Mesendoderm (in vitro differentiated cells): ENCODE results near the gene ZP3.
"Not testable (repeated sequence)": the region's sequence is repeated elsewhere in the genome, so short reads cannot be mapped to it uniquely, and the experiment has no call there.

Experiments
- DNase-seq: peaks from one replicate; pipeline ENCODE4 v3.0.0; 2013
- H2AK5ac ChIP-seq: 2 replicates; pipeline ENCODE4 v1.6.1; 2013; ENCODE audit warnings: low read length, inconsistent platforms
- H2BK120ac ChIP-seq: 2 replicates; pipeline ENCODE4 v1.6.1; 2013; ENCODE audit warnings: low read depth, mild to moderate bottlenecking, low read length, moderate library complexity, mixed read lengths
- H2BK15ac ChIP-seq: replicated peaks from 2 replicates; pipeline ENCODE4 v1.6.1; 2013; ENCODE audit warnings: low read depth, mild to moderate bottlenecking, moderate library complexity
- H2BK5ac ChIP-seq: 2 replicates; pipeline ENCODE4 v1.6.1; 2013; ENCODE audit warnings: low read length, inconsistent platforms
- H3K18ac ChIP-seq: 2 replicates; pipeline ENCODE4 v1.6.1; 2013; ENCODE audit warnings: mild to moderate bottlenecking, low read length, mixed read lengths
- H3K23ac ChIP-seq: one replicate; pipeline ENCODE4 v1.6.1; 2013; ENCODE audit warnings: low read length
- H3K27ac ChIP-seq: 2 replicates; pipeline ENCODE4 v1.5.1; 2013; ENCODE audit warnings: low read depth, mild to moderate bottlenecking, inconsistent platforms, low read length, moderate library complexity
- H3K27me3 ChIP-seq: 2 replicates; pipeline ENCODE4 v1.6.1; 2013; ENCODE audit warnings: low read length, control low read depth, mild to moderate bottlenecking, inconsistent platforms; ENCODE audit not compliant: insufficient read depth, poor library complexity
- H3K36me3 ChIP-seq: 2 replicates; pipeline ENCODE4 v1.6.1; 2013; ENCODE audit warnings: low read length, inconsistent platforms; ENCODE audit not compliant: control insufficient read depth, insufficient read depth
- H3K4ac ChIP-seq: one replicate; pipeline ENCODE4 v1.6.1; 2013; ENCODE audit warnings: low read depth, mild to moderate bottlenecking, low read length, moderate library complexity
- H3K4me1 ChIP-seq: 2 replicates; pipeline ENCODE4 v1.6.1; 2013; ENCODE audit warnings: low read depth, low read length, inconsistent platforms; ENCODE audit not compliant: control insufficient read depth
- H3K4me2 ChIP-seq: 2 replicates; pipeline ENCODE4 v1.6.1; 2013; ENCODE audit warnings: low read length
- H3K4me3 ChIP-seq: 2 replicates; pipeline ENCODE4 v1.5.1; 2013; ENCODE audit warnings: mild to moderate bottlenecking, low read length
- H3K56ac ChIP-seq: one replicate; pipeline ENCODE4 v1.6.1; 2013; ENCODE audit warnings: low read length
- H3K79me1 ChIP-seq: 2 replicates; pipeline ENCODE4 v1.6.1; 2013; ENCODE audit warnings: low read length, inconsistent platforms
- H3K79me2 ChIP-seq: 2 replicates; pipeline ENCODE4 v1.6.1; 2013; ENCODE audit warnings: mild to moderate bottlenecking, low read length; ENCODE audit not compliant: control insufficient read depth, insufficient read depth
- H3K9ac ChIP-seq: 2 replicates; pipeline ENCODE4 v1.6.1; 2013; ENCODE audit warnings: low read length, inconsistent platforms
- H4K5ac ChIP-seq: one replicate; pipeline ENCODE4 v1.6.1; 2013; ENCODE audit warnings: low read length
- H4K8ac ChIP-seq: one replicate; pipeline ENCODE4 v1.6.1; 2013; ENCODE audit warnings: low read depth, mild to moderate bottlenecking, control low read depth, low read length, moderate library complexity
- WGBS: extraction: QIAGEN DNeasy Blood & Tissue Kit; methylation state at CpG from one replicate; pipeline ENCODE4 v1.1.7; 2013; ENCODE audit warnings: low lambda C conversion rate, missing lambda C conversion rate; ENCODE audit not compliant: insufficient coverage; ENCODE audit errors: extremely low coverage; 5-methylcytosine and 5-hydroxymethylcytosine counted together

Gene ZP3

DNA sequence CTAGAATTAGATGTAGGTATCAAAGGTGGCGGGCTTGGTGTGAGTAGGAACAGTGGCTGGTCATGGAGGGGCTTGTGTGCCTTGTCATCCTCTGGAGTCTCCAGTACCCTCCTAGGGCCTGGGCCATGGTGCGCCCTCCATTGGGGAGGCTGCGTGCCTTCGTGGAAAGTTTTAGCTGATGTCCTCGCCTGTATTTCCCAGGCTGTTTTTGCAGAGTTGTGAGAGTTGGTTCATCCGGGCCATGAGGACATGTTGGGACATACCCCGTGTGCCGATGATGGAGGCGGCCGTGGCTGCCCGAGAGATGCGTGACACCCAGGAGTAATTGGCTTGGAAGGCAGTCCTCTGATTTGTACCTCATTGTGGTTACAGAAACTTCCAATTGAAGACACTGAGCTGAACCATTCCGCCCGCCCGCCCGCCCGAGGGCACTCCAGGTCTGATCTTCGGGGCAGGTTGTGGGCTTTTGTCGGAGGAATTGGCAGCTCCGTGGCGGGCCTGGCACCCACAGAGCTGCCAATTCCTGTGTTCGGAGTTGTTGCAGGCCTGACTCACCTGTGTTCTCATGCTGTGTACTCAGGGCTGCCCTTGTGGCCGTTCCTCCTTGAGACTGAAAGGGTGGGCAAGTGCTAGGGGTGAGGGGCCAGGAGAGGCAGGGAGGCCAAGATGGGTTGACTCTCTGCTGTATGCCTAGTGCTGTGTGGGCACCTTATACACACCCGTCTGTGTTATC is 52.2 kb downstream of the ZP3 start:
- H3K56ac ChIP-seq, H3K27me3 ChIP-seq, H3K27ac ChIP-seq, DNase-seq, H3K4me2 ChIP-seq, H3K9ac ChIP-seq, H2AK5ac ChIP-seq, H3K4ac ChIP-seq, H3K79me2 ChIP-seq, H3K4me3 ChIP-seq, H2BK15ac ChIP-seq, H2BK120ac ChIP-seq, H2BK5ac ChIP-seq, H3K18ac ChIP-seq, H3K36me3 ChIP-seq, H3K4me1 ChIP-seq, H3K23ac ChIP-seq, H3K79me1 ChIP-seq, H4K8ac ChIP-seq, H4K5ac ChIP-seq: not testable (repeated sequence)
- WGBS = no CpG with 5 or more reads among the region's 24 CpGs

DNA sequence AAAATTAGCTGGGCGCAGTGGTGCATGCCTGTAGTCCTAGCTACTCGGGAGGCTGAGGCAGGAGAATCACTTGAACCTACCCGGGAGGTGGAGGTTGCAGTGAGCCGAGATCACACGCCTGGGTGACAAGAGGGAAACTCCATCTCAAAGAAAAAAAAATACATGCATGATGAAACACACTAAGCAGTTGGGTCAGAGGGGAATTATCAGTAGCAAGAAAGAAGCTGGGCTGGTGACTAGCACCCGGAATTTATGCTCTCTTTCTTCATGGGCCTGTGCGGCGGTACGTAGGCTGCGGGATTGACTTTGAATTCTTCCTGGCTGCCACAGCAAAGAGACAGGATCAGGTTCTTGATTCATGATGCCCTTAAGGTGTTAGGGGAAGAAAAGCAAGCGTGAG is 54.9 kb downstream of the ZP3 start:
- not testable (repeated sequence) for H3K18ac ChIP-seq, H3K79me2 ChIP-seq, H2BK120ac ChIP-seq, H3K23ac ChIP-seq, H3K27me3 ChIP-seq, H3K4ac ChIP-seq, H3K79me1 ChIP-seq, H3K56ac ChIP-seq, H3K4me2 ChIP-seq, H3K4me3 ChIP-seq, H3K9ac ChIP-seq, H2BK5ac ChIP-seq, H3K36me3 ChIP-seq, H3K4me1 ChIP-seq, H4K8ac ChIP-seq, H2BK15ac ChIP-seq, DNase-seq, H4K5ac ChIP-seq, H3K27ac ChIP-seq, H2AK5ac ChIP-seq
- WGBS = no CpG with 5 or more reads among the region's 11 CpGs

DNA sequence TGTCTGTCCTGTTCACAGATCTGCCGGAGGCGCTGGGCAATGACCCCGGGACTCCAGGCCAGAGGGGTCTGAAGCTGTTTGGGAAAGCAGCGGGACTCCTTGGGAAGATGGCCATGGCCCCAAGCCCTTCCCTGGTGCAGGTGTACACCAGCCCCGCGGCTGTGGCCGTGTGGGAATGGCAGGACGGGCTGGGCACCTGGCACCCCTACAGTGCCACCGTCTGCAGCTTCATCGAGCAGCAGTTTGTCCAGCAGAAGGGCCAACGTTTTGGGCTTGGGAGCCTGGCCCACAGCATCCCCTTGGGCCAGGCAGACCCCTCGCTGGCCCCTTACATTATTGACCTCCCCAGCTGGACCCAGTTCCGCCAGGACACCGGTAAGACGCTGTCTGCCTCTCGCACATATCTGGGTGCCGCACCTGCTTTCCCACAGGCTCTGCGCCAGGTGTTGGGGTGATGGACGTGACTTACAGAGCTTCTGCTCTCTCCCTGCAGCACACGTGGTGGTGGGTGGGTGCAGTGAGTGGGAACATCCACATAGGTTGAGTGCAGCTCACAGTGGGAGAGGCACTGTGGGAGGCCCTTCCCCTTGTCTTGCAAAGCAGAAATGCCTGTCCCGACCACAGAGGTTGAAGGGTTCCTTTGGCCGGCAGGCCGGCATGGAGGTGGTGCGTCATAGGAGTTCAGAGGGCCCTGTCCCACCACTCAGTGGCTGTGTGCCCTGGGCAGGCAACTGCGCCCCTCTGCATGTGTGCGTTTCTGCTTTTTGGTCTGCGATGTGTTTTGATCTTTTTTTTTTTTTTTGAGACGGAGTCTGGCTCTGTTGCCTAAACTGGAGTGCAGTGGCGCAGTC is 55.9 kb downstream of the ZP3 start:
- WGBS = no CpG with 5 or more reads among the region's 29 CpGs
- H3K56ac ChIP-seq = not testable (repeated sequence)

DNA sequence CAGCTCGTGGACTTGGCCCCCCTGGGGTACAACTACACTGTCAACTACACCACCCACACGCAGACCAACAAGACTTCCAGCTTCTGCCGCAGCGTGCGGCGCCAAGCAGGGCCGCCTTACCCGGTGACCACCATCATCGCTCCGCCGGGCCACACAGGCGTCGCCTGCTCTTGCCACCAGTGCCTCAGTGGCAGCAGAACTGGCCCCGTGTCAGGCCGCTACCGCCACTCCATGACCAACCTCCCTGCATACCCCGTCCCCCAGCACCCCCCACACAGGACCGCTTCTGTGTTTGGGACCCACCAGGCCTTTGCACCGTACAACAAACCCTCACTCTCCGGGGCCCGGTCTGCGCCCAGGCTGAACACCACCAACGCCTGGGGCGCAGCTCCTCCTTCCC is 57.9 kb downstream of the ZP3 start:
- not testable (repeated sequence) for H3K4ac ChIP-seq, H4K5ac ChIP-seq, H3K4me1 ChIP-seq, H3K18ac ChIP-seq, H2AK5ac ChIP-seq, H3K79me1 ChIP-seq, H2BK15ac ChIP-seq, H2BK5ac ChIP-seq, DNase-seq, H3K4me2 ChIP-seq, H3K27me3 ChIP-seq, H3K4me3 ChIP-seq, H3K36me3 ChIP-seq, H4K8ac ChIP-seq, H3K9ac ChIP-seq, H3K79me2 ChIP-seq, H3K56ac ChIP-seq, H3K23ac ChIP-seq, H2BK120ac ChIP-seq, H3K27ac ChIP-seq
- no CpG with 5 or more reads among the region's 24 CpGs for WGBS

More for the DNA sequence above, 55.9 kb downstream of the ZP3 start:
- H3K79me1 ChIP-seq, H3K9ac ChIP-seq, H2BK5ac ChIP-seq, H3K27ac ChIP-seq, H3K4me2 ChIP-seq, H2AK5ac ChIP-seq, H3K4me3 ChIP-seq, H3K4me1 ChIP-seq, DNase-seq, H3K18ac ChIP-seq, H2BK120ac ChIP-seq, H2BK15ac ChIP-seq, H3K36me3 ChIP-seq, H3K23ac ChIP-seq, H4K5ac ChIP-seq, H4K8ac ChIP-seq, H3K79me2 ChIP-seq, H3K27me3 ChIP-seq, H3K4ac ChIP-seq: not testable (repeated sequence)

DNA sequence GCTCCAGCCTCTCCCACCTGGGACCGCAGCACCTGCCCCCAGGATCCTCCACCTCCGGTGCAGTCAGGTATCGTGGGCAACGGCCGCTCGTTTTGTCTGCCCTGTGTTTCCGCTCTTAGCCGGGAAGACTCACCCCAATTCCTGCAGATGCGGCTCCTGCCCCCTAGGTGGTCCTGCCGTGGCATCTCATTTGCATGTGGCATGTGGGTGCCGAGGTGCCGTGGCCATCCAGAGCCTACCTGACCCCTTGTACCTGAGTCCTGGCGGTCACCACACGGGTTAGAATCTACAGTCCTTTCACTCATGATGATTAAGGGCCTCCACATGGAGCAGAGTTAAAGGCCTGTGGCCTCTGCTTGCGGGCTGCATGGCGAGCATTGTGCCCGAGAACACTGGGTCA is 58.3 kb downstream of the ZP3 start:
- not testable (repeated sequence) for H2BK5ac ChIP-seq, H3K9ac ChIP-seq, H3K79me1 ChIP-seq, H2BK15ac ChIP-seq, H2AK5ac ChIP-seq, H3K4me1 ChIP-seq, H3K18ac ChIP-seq, H3K27me3 ChIP-seq, H3K4me3 ChIP-seq, H3K79me2 ChIP-seq, H3K56ac ChIP-seq, H3K23ac ChIP-seq, H3K36me3 ChIP-seq, H3K27ac ChIP-seq, H3K4ac ChIP-seq, H4K8ac ChIP-seq, DNase-seq, H4K5ac ChIP-seq, H2BK120ac ChIP-seq, H3K4me2 ChIP-seq
- no CpG with 5 or more reads among the region's 17 CpGs for WGBS
